ENCODE results near the gene HEPHL1.

The HEPHL1 gene

GRCh38 chr11:94132823-94133408, 111.8 kb downstream of the HEPHL1 start:
- H3K27ac Mint-ChIP-seq, result no peak overlapping the region
- peaks cover 16% of the 10 kb centered on the region for H3K4me1 Mint-ChIP-seq
- no peak for DNase-seq
- peaks cover 4% of the 10 kb centered on the region for H3K9me3 Mint-ChIP-seq
- peaks cover 20% of the 10 kb centered on the region for H3K36me3 Mint-ChIP-seq (ENCODE audit: low read depth)
- H3K27me3 Mint-ChIP-seq (ENCODE audit: low read depth, poor library complexity), result no peaks in the 10 kb centered on the region
- no peak for TF ChIP-seq CTCF (IDR thresholded peaks at IDR 0.05)
- H3K4me3 Mint-ChIP-seq, result no peak overlapping the region

GRCh38 chr11:94133752-94134151, 112.6 kb downstream of the HEPHL1 start:
- no peak overlapping the region for H3K4me3 Mint-ChIP-seq
- peak overlapping the region; percentile 67 for H3K27ac Mint-ChIP-seq
- no peak for TF ChIP-seq CTCF (IDR thresholded peaks at IDR 0.05)
- peaks cover 4% of the 10 kb centered on the region for H3K9me3 Mint-ChIP-seq
- no peaks in the 10 kb centered on the region for H3K27me3 Mint-ChIP-seq (ENCODE audit: low read depth, poor library complexity)
- H3K4me1 Mint-ChIP-seq, result peaks cover 12% of the 10 kb centered on the region
- DNase-seq, result no peak
- peaks cover 25% of the 10 kb centered on the region for H3K36me3 Mint-ChIP-seq (ENCODE audit: low read depth)

DNA sequence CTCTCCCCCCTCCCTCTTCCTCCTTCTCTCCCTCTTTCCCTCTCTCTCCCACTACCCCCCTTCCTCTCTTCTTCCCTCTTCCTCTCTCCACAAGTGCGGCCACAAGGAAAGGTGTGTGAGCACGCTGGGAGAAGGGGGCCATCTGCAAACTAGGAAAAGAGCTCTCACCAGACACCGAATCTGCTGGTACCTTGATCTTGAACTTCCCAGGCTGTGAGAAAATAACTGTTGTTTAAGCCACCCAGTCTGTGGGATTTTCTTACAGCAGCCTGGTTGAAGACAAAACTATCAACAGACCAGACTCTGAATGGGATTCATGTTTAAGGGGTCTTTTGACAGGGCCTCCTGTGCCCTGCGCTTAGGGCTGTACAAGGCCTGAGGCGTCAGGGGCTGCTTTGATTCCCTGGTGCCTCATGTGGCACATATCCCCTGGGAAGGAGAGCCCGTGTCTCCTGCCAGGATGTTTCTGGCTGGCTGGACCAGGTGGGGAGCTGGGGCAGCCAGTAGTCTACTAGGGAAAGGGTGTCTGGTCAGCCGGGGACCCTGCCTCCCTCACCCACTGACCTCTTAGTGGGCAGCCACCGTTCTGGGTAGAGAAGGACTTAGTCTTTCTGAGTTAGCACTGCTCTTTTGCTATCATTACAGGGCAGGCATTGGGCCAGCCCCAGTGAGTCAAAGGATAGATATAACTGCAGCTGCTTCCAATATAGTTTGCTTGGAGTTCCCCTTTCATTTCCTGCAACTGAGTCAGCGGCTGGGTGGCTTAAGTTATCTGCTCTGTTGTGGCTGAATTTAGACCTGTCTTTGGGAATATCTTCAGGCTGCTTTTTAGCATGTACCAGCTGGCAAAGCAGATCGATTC, 113.7 kb downstream of the HEPHL1 start:
- TF ChIP-seq CTCF (IDR thresholded peaks at IDR 0.05), result no peak
- Mint-ChIP-seq H3K27me3 (ENCODE audit: low read depth, poor library complexity) (no peaks in the 10 kb centered on the region), H3K27ac (peak overlapping the region; percentile 68), H3K9me3 (peaks cover 4% of the 10 kb centered on the region), H3K36me3 (ENCODE audit: low read depth) (peaks cover 26% of the 10 kb centered on the region), H3K4me1 (peaks cover 24% of the 10 kb centered on the region), H3K4me3 (no peak overlapping the region)
- no peak for DNase-seq

DNA sequence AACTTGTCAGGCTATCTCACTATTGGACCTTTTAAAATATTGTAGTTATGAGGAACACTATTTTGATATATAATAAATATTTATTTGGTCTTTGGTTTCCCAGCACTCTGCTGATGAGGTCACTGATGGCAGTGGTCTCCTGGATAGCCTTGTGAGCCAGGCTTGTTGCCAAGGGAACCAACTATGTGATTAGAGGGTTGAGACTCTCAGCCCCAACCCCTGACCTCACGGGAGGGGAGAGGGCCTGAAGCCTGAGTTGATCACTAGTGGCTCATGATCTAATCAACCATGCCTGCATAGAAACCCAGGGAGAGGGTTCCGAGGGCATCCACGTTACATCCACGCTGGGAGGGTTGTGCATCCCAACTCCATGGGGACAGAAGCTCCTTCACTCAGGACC, 118.3 kb downstream of the HEPHL1 start:
- peaks cover 4% of the 10 kb centered on the region for H3K9me3 Mint-ChIP-seq
- DNase-seq, result peak; percentile 26
- H3K4me3 Mint-ChIP-seq, result no peak overlapping the region
- H3K27me3 Mint-ChIP-seq (ENCODE audit: low read depth, poor library complexity), result no peaks in the 10 kb centered on the region
- H3K36me3 Mint-ChIP-seq (ENCODE audit: low read depth), result peaks cover 26% of the 10 kb centered on the region
- peak overlapping the region; percentile 78 for H3K27ac Mint-ChIP-seq
- peaks cover 59% of the 10 kb centered on the region for H3K4me1 Mint-ChIP-seq
- TF ChIP-seq CTCF (IDR thresholded peaks at IDR 0.05), result no peak

- H3K9me3 Mint-ChIP-seq, result peaks cover 4% of the 10 kb centered on the region
- no peaks in the 10 kb centered on the region for H3K27me3 Mint-ChIP-seq (ENCODE audit: low read depth, poor library complexity)
- peak overlapping the region; percentile 32 for H3K27ac Mint-ChIP-seq
- TF ChIP-seq CTCF (IDR thresholded peaks at IDR 0.05), result no peak
- peaks cover 26% of the 10 kb centered on the region for H3K36me3 Mint-ChIP-seq (ENCODE audit: low read depth)
- H3K4me1 Mint-ChIP-seq, result peaks cover 59% of the 10 kb centered on the region
- H3K4me3 Mint-ChIP-seq, result no peak overlapping the region
- DNase-seq, result no peak
Measured at GRCh38 chr11:94140154-94140655, 119.1 kb downstream of the HEPHL1 start.
